HEK293 (cell line): Measurements from ENCODE around the gene VAPA.
A peak's percentile ranks its signal among the peaks of the same experiment; 100 is the strongest.

ENCODE experiments used
- GLIS1 ChIP-seq: fragments of 450-650 bp; formaldehyde crosslinking; IDR thresholded peaks from 2 replicates; pipeline ENCODE4 v1.5.1; 2016; ENCODE audit warnings: missing biosample characterization, missing genetic modification characterization
- GLIS2 ChIP-seq: fragments of 450-650 bp; formaldehyde crosslinking; IDR thresholded peaks from 2 replicates; pipeline ENCODE4 v1.5.1; 2016; ENCODE audit warnings: missing biosample characterization, missing genetic modification characterization
- KLF1 ChIP-seq: fragments of 450-650 bp; formaldehyde crosslinking; IDR thresholded peaks from 2 replicates; pipeline ENCODE4 v1.5.1; 2016; ENCODE audit warnings: missing biosample characterization, missing genetic modification characterization
- KLF16 ChIP-seq: fragments of 450-650 bp; formaldehyde crosslinking; IDR thresholded peaks from 2 replicates; pipeline ENCODE4 v1.5.1; 2017; ENCODE audit warnings: missing biosample characterization, missing genetic modification characterization
- KLF9 ChIP-seq: fragments of 450-650 bp; formaldehyde crosslinking; IDR thresholded peaks from 2 replicates; pipeline ENCODE4 v1.5.1; 2016; ENCODE audit warnings: missing biosample characterization, missing genetic modification characterization, low read depth
- MZF1 ChIP-seq: fragments of 450-650 bp; formaldehyde crosslinking; IDR thresholded peaks from 2 replicates; pipeline ENCODE4 v1.5.1; 2017; ENCODE audit warnings: missing biosample characterization, missing genetic modification characterization, borderline replicate concordance
- OVOL3 ChIP-seq: fragments of 450-650 bp; formaldehyde crosslinking; IDR thresholded peaks from 2 replicates; pipeline ENCODE4 v1.5.1; 2016; ENCODE audit warnings: missing biosample characterization, missing genetic modification characterization
- SETDB1 ChIP-seq: IDR thresholded peaks from one replicate; pipeline ENCODE4 v1.6.1; 2017; ENCODE audit warnings: mild to moderate bottlenecking, low read length, moderate library complexity, mixed read lengths; ENCODE audit not compliant: insufficient read length
- SP7 ChIP-seq: fragments of 450-650 bp; formaldehyde crosslinking; IDR thresholded peaks from 2 replicates; pipeline ENCODE4 v1.5.1; 2016; ENCODE audit warnings: missing biosample characterization, missing genetic modification characterization
- WT1 ChIP-seq: fragments of 450-650 bp; formaldehyde crosslinking; IDR thresholded peaks from 2 replicates; pipeline ENCODE4 v1.5.1; 2016; ENCODE audit warnings: missing biosample characterization, missing genetic modification characterization
- ZBTB48 ChIP-seq: fragments of 450-650 bp; formaldehyde crosslinking; IDR thresholded peaks from 2 replicates; pipeline ENCODE4 v1.5.1; 2016; ENCODE audit warnings: missing biosample characterization, missing genetic modification characterization
- ZFP41 ChIP-seq: fragments of 450-650 bp; formaldehyde crosslinking; IDR thresholded peaks from 2 replicates; pipeline ENCODE4 v1.5.1; 2016; ENCODE audit warnings: missing biosample characterization, missing genetic modification characterization, borderline replicate concordance
- ZIC2 ChIP-seq: fragments of 450-650 bp; formaldehyde crosslinking; IDR thresholded peaks from 2 replicates; pipeline ENCODE4 v1.5.1; 2016; ENCODE audit warnings: missing biosample characterization, missing genetic modification characterization
- ZNF132 ChIP-seq: fragments of 450-650 bp; formaldehyde crosslinking; IDR thresholded peaks from 2 replicates; pipeline ENCODE4 v1.5.1; 2017; ENCODE audit warnings: missing biosample characterization, missing genetic modification characterization, borderline replicate concordance
- ZNF146 ChIP-seq: fragments of 450-650 bp; formaldehyde crosslinking; IDR thresholded peaks from 2 replicates; pipeline ENCODE4 v1.5.1; 2016; ENCODE audit warnings: missing biosample characterization, missing genetic modification characterization
- ZNF214 ChIP-seq: fragments of 450-650 bp; formaldehyde crosslinking; IDR thresholded peaks from 2 replicates; pipeline ENCODE4 v1.5.1; 2017; ENCODE audit warnings: missing biosample characterization, mild to moderate bottlenecking, missing genetic modification characterization, borderline replicate concordance
- ZNF24 ChIP-seq: fragments of 450-650 bp; formaldehyde crosslinking; IDR thresholded peaks from 2 replicates; pipeline ENCODE4 v1.5.1; 2016; ENCODE audit warnings: missing biosample characterization, missing genetic modification characterization
- ZNF350 ChIP-seq: fragments of 450-650 bp; formaldehyde crosslinking; IDR thresholded peaks from 2 replicates; pipeline ENCODE4 v1.5.0; 2017; ENCODE audit warnings: missing biosample characterization, mild to moderate bottlenecking, missing genetic modification characterization
- ZNF354C ChIP-seq: fragments of 450-650 bp; formaldehyde crosslinking; IDR thresholded peaks from 2 replicates; pipeline ENCODE4 v1.5.1; 2016; ENCODE audit warnings: missing biosample characterization, missing genetic modification characterization, low read depth, borderline replicate concordance
- ZNF423 ChIP-seq: fragments of 450-650 bp; formaldehyde crosslinking; IDR thresholded peaks from 2 replicates; pipeline ENCODE4 v1.5.1; 2016; ENCODE audit warnings: missing biosample characterization, missing genetic modification characterization
- ZNF530 ChIP-seq: fragments of 450-650 bp; formaldehyde crosslinking; IDR thresholded peaks from 2 replicates; pipeline ENCODE4 v1.5.1; 2016; ENCODE audit warnings: low read depth, missing biosample characterization, missing genetic modification characterization
- ZNF548 ChIP-seq: fragments of 450-650 bp; formaldehyde crosslinking; IDR thresholded peaks from 2 replicates; pipeline ENCODE4 v1.5.1; 2016; ENCODE audit warnings: missing biosample characterization, missing genetic modification characterization
- ZNF600 ChIP-seq: fragments of 450-650 bp; formaldehyde crosslinking; IDR thresholded peaks from 2 replicates; pipeline ENCODE4 v1.5.1; 2016; ENCODE audit warnings: missing biosample characterization, missing genetic modification characterization
- ZNF664 ChIP-seq: fragments of 450-650 bp; formaldehyde crosslinking; IDR thresholded peaks from 2 replicates; pipeline ENCODE4 v1.5.1; 2016; ENCODE audit warnings: missing biosample characterization, missing genetic modification characterization
- ZNF670 ChIP-seq: fragments of 450-650 bp; formaldehyde crosslinking; IDR thresholded peaks from 2 replicates; pipeline ENCODE4 v1.5.1; 2016; ENCODE audit warnings: missing biosample characterization, missing genetic modification characterization, low read depth
- ZNF843 ChIP-seq: fragments of 450-650 bp; formaldehyde crosslinking; IDR thresholded peaks from 2 replicates; pipeline ENCODE4 v1.5.1; 2016; ENCODE audit warnings: missing biosample characterization, missing genetic modification characterization
- TF ChIP-seq, protein P1 (sequence below): fragments of 450-650 bp; formaldehyde crosslinking; IDR thresholded peaks from 2 replicates; pipeline ENCODE4 v1.5.1; 2016; ENCODE audit warnings: missing biosample characterization, missing genetic modification characterization
- TF ChIP-seq, protein P2 (sequence below): fragments of 450-650 bp; formaldehyde crosslinking; IDR thresholded peaks from 2 replicates; pipeline ENCODE4 v1.5.1; 2016; ENCODE audit warnings: missing biosample characterization, missing genetic modification characterization, borderline replicate concordance
- TF ChIP-seq, protein P3 (sequence below): sonication (generic); formaldehyde crosslinking; IDR thresholded peaks from 2 replicates; pipeline ENCODE4 v1.8.1; 2022; ENCODE audit warnings: mild to moderate bottlenecking, moderate library complexity, missing genetic modification reagents
- TF ChIP-seq, protein P4 (sequence below): fragments of 450-650 bp; formaldehyde crosslinking; conservative IDR thresholded peaks from 2 replicates; pipeline ENCODE4 v1.5.1; 2016; ENCODE audit warnings: low read depth, missing biosample characterization, missing genetic modification characterization

The VAPA gene

DNA sequence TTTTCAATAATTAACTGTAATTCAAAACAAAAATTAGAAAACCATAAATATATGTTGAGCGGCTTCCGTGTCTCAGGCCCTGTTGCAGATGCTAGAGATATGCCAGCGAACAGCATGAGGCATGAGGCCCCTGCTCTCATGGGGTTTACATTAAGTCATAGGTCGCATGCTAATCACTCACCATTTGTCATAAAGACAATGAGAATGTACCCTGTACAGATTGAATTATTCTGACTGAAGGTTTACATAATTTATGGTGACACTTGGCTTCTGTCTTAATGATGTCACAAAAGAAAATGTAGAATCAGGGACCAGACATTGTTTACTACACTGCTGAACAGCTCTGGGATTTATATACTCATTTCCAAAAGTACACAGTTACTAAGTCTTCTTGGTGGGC is 5.9 kb upstream of the VAPA start (continued):
- TF ChIP-seq, protein P1, sequence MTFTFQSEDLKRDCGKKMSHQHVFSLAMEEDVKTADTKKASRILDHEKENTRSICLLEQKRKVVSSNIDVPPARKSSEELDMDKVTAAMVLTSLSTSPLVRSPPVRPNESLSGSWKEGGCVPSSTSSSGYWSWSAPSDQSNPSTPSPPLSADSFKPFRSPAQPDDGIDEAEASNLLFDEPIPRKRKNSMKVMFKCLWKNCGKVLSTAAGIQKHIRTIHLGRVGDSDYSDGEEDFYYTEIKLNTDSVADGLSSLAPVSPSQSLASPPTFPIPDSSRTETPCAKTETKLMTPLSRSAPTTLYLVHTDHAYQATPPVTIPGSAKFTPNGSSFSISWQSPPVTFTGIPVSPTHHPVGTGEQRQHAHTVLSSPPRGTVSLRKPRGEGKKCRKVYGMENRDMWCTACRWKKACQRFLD (tag by site-specific recombination), result no peak
- TF ChIP-seq ZNF670 (no peak), KLF1 (tag by site-specific recombination) (no peak), ZNF214 (tag by site-specific recombination) (no peak), WT1 (tag by site-specific recombination) (no peak), ZNF132 (no peak), ZNF354C (tag by site-specific recombination) (no peak), ZNF664 (tag by site-specific recombination) (no peak), SETDB1 (no peak), ZNF423 (tag by site-specific recombination) (no peak), ZNF146 (tag by site-specific recombination) (no peak), ZNF600 (tag by site-specific recombination) (no peak), ZBTB48 (tag by site-specific recombination) (no peak), ZNF530 (tag by site-specific recombination) (no peak), ZNF843 (tag by site-specific recombination) (0 out of 2 replicates have a peak, but pooled peaks have one; percentile 21), ZNF24 (tag by site-specific recombination) (no peak), ZNF350 (tag by site-specific recombination) (no peak), OVOL3 (tag by site-specific recombination) (no peak), MZF1 (no peak), ZFP41 (tag by site-specific recombination) (no peak), KLF16 (no peak), SP7 (tag by site-specific recombination) (peak; percentile 80), KLF9 (tag by site-specific recombination) (no peak), ZIC2 (tag by site-specific recombination) (0 out of 2 replicates have a peak, but pooled peaks have one; percentile 20), ZNF548 (tag by site-specific recombination) (no peak), GLIS1 (tag by site-specific recombination) (no peak), GLIS2 (no peak)
- TF ChIP-seq, protein P2, sequence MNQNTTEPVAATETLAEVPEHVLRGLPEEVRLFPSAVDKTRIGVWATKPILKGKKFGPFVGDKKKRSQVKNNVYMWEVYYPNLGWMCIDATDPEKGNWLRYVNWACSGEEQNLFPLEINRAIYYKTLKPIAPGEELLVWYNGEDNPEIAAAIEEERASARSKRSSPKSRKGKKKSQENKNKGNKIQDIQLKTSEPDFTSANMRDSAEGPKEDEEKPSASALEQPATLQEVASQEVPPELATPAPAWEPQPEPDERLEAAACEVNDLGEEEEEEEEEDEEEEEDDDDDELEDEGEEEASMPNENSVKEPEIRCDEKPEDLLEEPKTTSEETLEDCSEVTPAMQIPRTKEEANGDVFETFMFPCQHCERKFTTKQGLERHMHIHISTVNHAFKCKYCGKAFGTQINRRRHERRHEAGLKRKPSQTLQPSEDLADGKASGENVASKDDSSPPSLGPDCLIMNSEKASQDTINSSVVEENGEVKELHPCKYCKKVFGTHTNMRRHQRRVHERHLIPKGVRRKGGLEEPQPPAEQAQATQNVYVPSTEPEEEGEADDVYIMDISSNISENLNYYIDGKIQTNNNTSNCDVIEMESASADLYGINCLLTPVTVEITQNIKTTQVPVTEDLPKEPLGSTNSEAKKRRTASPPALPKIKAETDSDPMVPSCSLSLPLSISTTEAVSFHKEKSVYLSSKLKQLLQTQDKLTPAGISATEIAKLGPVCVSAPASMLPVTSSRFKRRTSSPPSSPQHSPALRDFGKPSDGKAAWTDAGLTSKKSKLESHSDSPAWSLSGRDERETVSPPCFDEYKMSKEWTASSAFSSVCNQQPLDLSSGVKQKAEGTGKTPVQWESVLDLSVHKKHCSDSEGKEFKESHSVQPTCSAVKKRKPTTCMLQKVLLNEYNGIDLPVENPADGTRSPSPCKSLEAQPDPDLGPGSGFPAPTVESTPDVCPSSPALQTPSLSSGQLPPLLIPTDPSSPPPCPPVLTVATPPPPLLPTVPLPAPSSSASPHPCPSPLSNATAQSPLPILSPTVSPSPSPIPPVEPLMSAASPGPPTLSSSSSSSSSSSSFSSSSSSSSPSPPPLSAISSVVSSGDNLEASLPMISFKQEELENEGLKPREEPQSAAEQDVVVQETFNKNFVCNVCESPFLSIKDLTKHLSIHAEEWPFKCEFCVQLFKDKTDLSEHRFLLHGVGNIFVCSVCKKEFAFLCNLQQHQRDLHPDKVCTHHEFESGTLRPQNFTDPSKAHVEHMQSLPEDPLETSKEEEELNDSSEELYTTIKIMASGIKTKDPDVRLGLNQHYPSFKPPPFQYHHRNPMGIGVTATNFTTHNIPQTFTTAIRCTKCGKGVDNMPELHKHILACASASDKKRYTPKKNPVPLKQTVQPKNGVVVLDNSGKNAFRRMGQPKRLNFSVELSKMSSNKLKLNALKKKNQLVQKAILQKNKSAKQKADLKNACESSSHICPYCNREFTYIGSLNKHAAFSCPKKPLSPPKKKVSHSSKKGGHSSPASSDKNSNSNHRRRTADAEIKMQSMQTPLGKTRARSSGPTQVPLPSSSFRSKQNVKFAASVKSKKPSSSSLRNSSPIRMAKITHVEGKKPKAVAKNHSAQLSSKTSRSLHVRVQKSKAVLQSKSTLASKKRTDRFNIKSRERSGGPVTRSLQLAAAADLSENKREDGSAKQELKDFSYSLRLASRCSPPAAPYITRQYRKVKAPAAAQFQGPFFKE (tag by site-specific recombination), result no peak
- TF ChIP-seq, protein P3, sequence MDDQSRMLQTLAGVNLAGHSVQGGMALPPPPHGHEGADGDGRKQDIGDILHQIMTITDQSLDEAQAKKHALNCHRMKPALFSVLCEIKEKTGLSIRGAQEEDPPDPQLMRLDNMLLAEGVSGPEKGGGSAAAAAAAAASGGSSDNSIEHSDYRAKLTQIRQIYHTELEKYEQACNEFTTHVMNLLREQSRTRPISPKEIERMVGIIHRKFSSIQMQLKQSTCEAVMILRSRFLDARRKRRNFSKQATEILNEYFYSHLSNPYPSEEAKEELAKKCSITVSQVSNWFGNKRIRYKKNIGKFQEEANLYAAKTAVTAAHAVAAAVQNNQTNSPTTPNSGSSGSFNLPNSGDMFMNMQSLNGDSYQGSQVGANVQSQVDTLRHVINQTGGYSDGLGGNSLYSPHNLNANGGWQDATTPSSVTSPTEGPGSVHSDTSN, result no peak
- TF ChIP-seq, protein P4, sequence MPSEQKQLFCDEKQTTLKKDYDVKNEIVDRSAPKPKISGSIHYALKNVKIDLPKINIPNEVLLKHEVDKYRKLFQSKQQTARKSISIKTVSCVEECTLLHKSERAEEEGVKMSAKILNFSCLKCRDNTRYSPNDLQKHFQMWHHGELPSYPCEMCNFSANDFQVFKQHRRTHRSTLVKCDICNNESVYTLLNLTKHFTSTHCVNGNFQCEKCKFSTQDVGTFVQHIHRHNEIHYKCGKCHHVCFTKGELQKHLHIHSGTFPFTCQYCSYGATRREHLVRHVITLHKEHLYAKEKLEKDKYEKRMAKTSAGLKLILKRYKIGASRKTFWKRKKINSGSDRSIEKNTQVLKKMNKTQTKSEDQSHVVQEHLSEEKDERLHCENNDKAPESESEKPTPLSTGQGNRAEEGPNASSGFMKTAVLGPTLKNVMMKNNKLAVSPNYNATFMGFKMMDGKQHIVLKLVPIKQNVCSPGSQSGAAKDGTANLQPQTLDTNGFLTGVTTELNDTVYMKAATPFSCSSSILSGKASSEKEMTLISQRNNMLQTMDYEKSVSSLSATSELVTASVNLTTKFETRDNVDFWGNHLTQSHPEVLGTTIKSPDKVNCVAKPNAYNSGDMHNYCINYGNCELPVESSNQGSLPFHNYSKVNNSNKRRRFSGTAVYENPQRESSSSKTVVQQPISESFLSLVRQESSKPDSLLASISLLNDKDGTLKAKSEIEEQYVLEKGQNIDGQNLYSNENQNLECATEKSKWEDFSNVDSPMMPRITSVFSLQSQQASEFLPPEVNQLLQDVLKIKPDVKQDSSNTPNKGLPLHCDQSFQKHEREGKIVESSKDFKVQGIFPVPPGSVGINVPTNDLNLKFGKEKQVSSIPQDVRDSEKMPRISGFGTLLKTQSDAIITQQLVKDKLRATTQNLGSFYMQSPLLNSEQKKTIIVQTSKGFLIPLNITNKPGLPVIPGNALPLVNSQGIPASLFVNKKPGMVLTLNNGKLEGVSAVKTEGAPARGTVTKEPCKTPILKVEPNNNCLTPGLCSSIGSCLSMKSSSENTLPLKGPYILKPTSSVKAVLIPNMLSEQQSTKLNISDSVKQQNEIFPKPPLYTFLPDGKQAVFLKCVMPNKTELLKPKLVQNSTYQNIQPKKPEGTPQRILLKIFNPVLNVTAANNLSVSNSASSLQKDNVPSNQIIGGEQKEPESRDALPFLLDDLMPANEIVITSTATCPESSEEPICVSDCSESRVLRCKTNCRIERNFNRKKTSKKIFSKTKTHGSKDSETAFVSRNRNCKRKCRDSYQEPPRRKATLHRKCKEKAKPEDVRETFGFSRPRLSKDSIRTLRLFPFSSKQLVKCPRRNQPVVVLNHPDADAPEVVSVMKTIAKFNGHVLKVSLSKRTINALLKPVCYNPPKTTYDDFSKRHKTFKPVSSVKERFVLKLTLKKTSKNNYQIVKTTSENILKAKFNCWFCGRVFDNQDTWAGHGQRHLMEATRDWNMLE, result no peak
